Heart right ventricle (tissue), 16 donors: Measurements from ENCODE around the gene IRF1. TPM values are rescaled to one million over a fixed set of nuclear protein-coding genes. Genes with fewer than 3 reads are reported as not detected.

ENCODE experiments used
- ATAC-seq, 8 donors: fragments of 200-7000 bp; cut with Tn5 transposase; one replicate each; pipeline ENCODE4 v1.9.1; 2020; ENCODE audit warnings: mild to moderate bottlenecking in 8 of 8, moderate library complexity in 8 of 8, moderate number of reproducible peaks in 1 of 8
- DNase-seq, 2 donors: peaks; one replicate each; pipeline ENCODE4 v3.0.0-alpha.2; 2020
- H3K27ac ChIP-seq, 10 donors: fragments of 200-600 bp; sonication (generic) in 2 of 10; one replicate each; pipeline versions ENCODE4 v1.5.0 to v1.8.0; 2020 to 2022; ENCODE audit warnings: mild to moderate bottlenecking in 3 of 10
- H3K27me3 ChIP-seq, 7 donors: fragments of 200-600 bp; one replicate each; pipeline ENCODE4 v1.8.0; 2021 to 2022; ENCODE audit warnings: mild to moderate bottlenecking in 2 of 7
- H3K36me3 ChIP-seq, 9 donors: fragments of 200-600 bp; sonication (generic) in 1 of 9; one replicate each; pipeline versions ENCODE4 v1.5.0 to v1.8.0; 2020 to 2022; ENCODE audit warnings: mild to moderate bottlenecking in 2 of 9
- H3K4me1 ChIP-seq, 9 donors: fragments of 200-600 bp; sonication (generic) in 1 of 9; one replicate each; pipeline versions ENCODE4 v1.5.0 to v1.8.0; 2020 to 2022; ENCODE audit warnings: mild to moderate bottlenecking in 4 of 9
- H3K4me3 ChIP-seq, 10 donors: fragments of 200-600 bp; sonication (generic) in 2 of 10; one replicate each; pipeline versions ENCODE4 v1.5.0 to v1.8.0; 2020 to 2022; ENCODE audit warnings: mild to moderate bottlenecking in 7 of 10, moderate library complexity in 2 of 10
- H3K9me3 ChIP-seq, 11 donors: fragments of 200-600 bp in 10 of 11; sonication (generic) in 2 of 11; one replicate each; pipeline versions ENCODE4 v1.5.0 to v1.8.0; 2013 to 2022; ENCODE audit warnings: mild to moderate bottlenecking in 2 of 11, control low read depth in 1 of 11, moderate library complexity in 1 of 11
- CTCF ChIP-seq, 9 donors: fragments of 200-600 bp; sonication (generic) in 2 of 9; IDR thresholded peaks; one replicate each; pipeline versions ENCODE4 v1.5.0 to v1.8.0; 2021 to 2022; ENCODE audit warnings: antibody characterized with exemption in 9 of 9, mild to moderate bottlenecking in 5 of 9, moderate library complexity in 1 of 9
- WGBS, 2 donors: extraction: QIAGEN DNeasy Blood & Tissue Kit; methylation state at CpG; one replicate each; pipeline ENCODE4 v1.1.7; 2013; ENCODE audit warnings: inconsistent platforms in 1 of 2; 5-methylcytosine and 5-hydroxymethylcytosine counted together
- intact Hi-C, 10 donors: fragments of 100-400 bp; cut with DNase I; formaldehyde crosslinking; loops; one replicate each; pipeline versions ENCODE4 v1.11.1 to v1.14.2; 2022
- polyA plus RNA-seq, 2 donors: library from polyadenylated mRNA; stranded (reverse); fragments of 200-250 nt; gene quantifications; one replicate each; pipeline ENCODE4 v1.2.3, GENCODE V29; 2013
- total RNA-seq, 10 donors: library from RNA; stranded (reverse); fragmentation: NEBNext Ultra II Directional in 3 of 10; extraction: Animal tissue kit (Norgen Biotek cat#: 25700) in 3 of 10; gene quantifications; one replicate each; pipeline versions ENCODE4 v1.2.1 to v1.2.4, GENCODE V29; 2021 to 2023
- donor health status: Arrhythmogenic right ventricular cardiomyopathy.
- donor health status: ischemic (EF 13 %, LVEDD 7.1; RV severe dilation, severe dysfunction).
- donor health status: healthy with polysubstance abuse.
- donor health status: DM: no; HTN: yes; CAD: no.
- donor health status: DM: no; HTN: no; CAD: no.
- donor health status: ischemic (EF 25% LVEDD 6.9; RV normal size, moderate dysfunction).
- donor health status: ischemic (EF 25% LVEDD 5.7; RV mildly dilated, moderate dysfunction).
- donor health status: healthy.
- donor health status: DM: yes; HTN: yes; CAD: no.
- donor health status: Ischemic cardiomyopathy.
- donor health status: ischemic (EF 35%, LVEDD 5.7; RV mildly dilated, moderate dysfunction).
- donor health status: nonischemic (EF 11% LVEDD 7.7; RV severe dilation, severe dysfunction).
- donor health status: DM: yes; HTN: yes; CAD: no.
- donor health status: PGD.
- donor health status: ischemic (EF 29% LVEDD 5.4; RV normal size, mild dysfunction).
- donor health status: nonischemic (EF 23%, LVEDD 6.1; RV moderate dilation, normal function).

Gene IRF1
- total and polyA plus RNA-seq, 12 donors: 8.6 to 146 (median 17.7) TPM

GRCh38 chr5:132476876-132477781 is 13.4 kb downstream of the IRF1 start:
- H3K36me3 ChIP-seq: peaks cover 0 to 19% (median 0%) of the 10 kb centered on the region in 9 donors
- H3K9me3 ChIP-seq: no peaks in the 10 kb centered on the region
- intact Hi-C loops: no loop called here
- ATAC-seq (no peak), DNase-seq (no peak)
- peaks cover 33 to 83% (median 59%) of the 10 kb centered on the region in 9 donors for H3K4me1 ChIP-seq
- no peak overlapping the region for H3K4me3 ChIP-seq
- no peak for TF ChIP-seq CTCF (IDR thresholded peaks at IDR 0.05)
- no peaks in the 10 kb centered on the region for H3K27me3 ChIP-seq
- peak overlapping the region in 8 of 10 donors; percentile 61 to 88 (median 82) for H3K27ac ChIP-seq
- WGBS, 2 donors: 94 to 95% methylated on average over 7 of the region's 7 CpGs

GRCh38 chr5:132475987-132476875 is 14.3 kb downstream of the IRF1 start:
- DNase-seq (no peak), ATAC-seq (peak; percentile 31 to 81 (median 70))
- no peak overlapping the region for H3K4me3 ChIP-seq
- no peaks in the 10 kb centered on the region for H3K27me3 ChIP-seq
- H3K27ac ChIP-seq: peak overlapping the region; percentile 61 to 88 (median 81)
- WGBS, 2 donors: 71 to 78% methylated on average over 8 of the region's 8 CpGs
- no peak for TF ChIP-seq CTCF (IDR thresholded peaks at IDR 0.05)
- H3K36me3 ChIP-seq: peaks cover 0 to 16% (median 0%) of the 10 kb centered on the region in 9 donors
- H3K4me1 ChIP-seq: peaks cover 33 to 86% (median 68%) of the 10 kb centered on the region in 9 donors
- no peaks in the 10 kb centered on the region for H3K9me3 ChIP-seq
- intact Hi-C loops: no loop called here

- Histone ChIP-seq H3K4me3 (no peak overlapping the region), H3K36me3 (peaks cover 0 to 17% (median 0%) of the 10 kb centered on the region in 9 donors), H3K27ac (peak overlapping the region; percentile 54 to 88 (median 81)), H3K9me3 (no peaks in the 10 kb centered on the region), H3K4me1 (peaks cover 33 to 92% (median 75%) of the 10 kb centered on the region in 9 donors), H3K27me3 (no peaks in the 10 kb centered on the region)
- TF ChIP-seq CTCF (IDR thresholded peaks at IDR 0.05): no peak
- intact Hi-C loops: no loop called here
- DNase-seq (no peak), ATAC-seq (peak; percentile 12 to 70 (median 56))
- WGBS, 2 donors: 37 to 38% methylated on average over 6 of the region's 6 CpGs
Measured at GRCh38 chr5:132475497-132475882, 15.1 kb downstream of the IRF1 start.

- WGBS, 2 donors: 46 to 54% methylated on average over 4 of the region's 4 CpGs
- Histone ChIP-seq H3K9me3 (no peaks in the 10 kb centered on the region), H3K27me3 (no peaks in the 10 kb centered on the region), H3K27ac (peak overlapping the region; percentile 54 to 88 (median 81)), H3K36me3 (peaks cover 0 to 22% (median 0%) of the 10 kb centered on the region in 9 donors), H3K4me1 (peaks cover 36 to 97% (median 80%) of the 10 kb centered on the region in 9 donors), H3K4me3 (no peak overlapping the region)
- intact Hi-C loops: no loop called here
- TF ChIP-seq CTCF (IDR thresholded peaks at IDR 0.05): no peak
- ATAC-seq (peak in 4 of 8 donors; percentile 6 to 12 (median 11)), DNase-seq (no peak)
Measured at GRCh38 chr5:132474881-132475496, 15.6 kb downstream of the IRF1 start.
